ENCODE results near the gene ZNF217. TPM values are rescaled to one million over a fixed set of nuclear protein-coding genes. Genes with fewer than 3 reads are reported as not detected.
A peak's percentile ranks its signal among the peaks of the same experiment; 100 is the strongest.

The ZNF217 gene
- total RNA-seq, 1 experiment from 2014 or later, result 210 TPM

- Histone ChIP-seq H3K27ac (ENCODE audit: low read length) (peak overlapping the region; percentile 100), H3K9me3 (ENCODE audit: control insufficient read depth, insufficient read depth, low read depth, low read length) (no peaks in the 10 kb centered on the region), H3K4me1 (ENCODE audit: control insufficient read depth, insufficient read depth, low read length) (peaks cover 59% of the 10 kb centered on the region), H3K27me3 (ENCODE audit: control insufficient read depth, insufficient read depth, low read length) (no peaks in the 10 kb centered on the region), H3K4me3 (ENCODE audit: low read depth in 2 of 2, low read length in 2 of 2) (peak overlapping the region; percentile 29 to 44), H3K36me3 (ENCODE audit: control insufficient read depth, insufficient read depth, low read length) (no peaks in the 10 kb centered on the region)
- TF ChIP-seq POLR2AphosphoS5 (IDR thresholded peaks at IDR 0.05; ENCODE audit: low read depth, low read length) (peak; percentile 83), TCF7L2 (IDR thresholded peaks at IDR 0.05; ENCODE audit: low read depth, low read length) (peak; percentile 99), SIN3A (IDR thresholded peaks at IDR 0.05; ENCODE audit: borderline replicate concordance, insufficient read depth, low read depth, low read length) (no peak)
- DNase-seq (ENCODE audit: low read depth, low spot score) (peak; percentile 97), ATAC-seq (peak; percentile 86)
- TSS peak; percentile 92 for BruUV-seq (replicated peaks)
- CTCF ChIA-PET, result interaction anchor here (0.7 kb wide), 1 partner anchor 10 kb away, joined by 3 read pairs; no protein-coding TSS in a partner anchor
- POLR2A ChIA-PET, result interaction anchor here (0.5 to 2.1 kb wide), 11 partner anchors 10 to 332 kb away, joined by 3 to 22 read pairs (median 4); partner anchors contain the start of gene ZNF217
- intact Hi-C loops (cut with micrococcal nuclease; ENCODE audit: unreplicated experiment), result no loop called here
- in situ Hi-C loops (cut with HindIII; ENCODE audit: low pct_unique_long_range_greater_than_20kb, low sequenced_read_pairs), result no loop called here
These were observed 16.1 kb upstream of the ZNF217 start for GRCh38 chr20:53609491-53610445.

- ChIA-PET POLR2A (interaction anchor here (0.5 to 2.1 kb wide), 6 partner anchors 9 to 289 kb away, joined by 3 to 22 read pairs (median 4); partner anchors contain the start of gene ZNF217), CTCF (interaction anchor here (0.7 kb wide), 1 partner anchor 9 kb away, joined by 3 read pairs; no protein-coding TSS in a partner anchor)
- Histone ChIP-seq H3K36me3 (ENCODE audit: control insufficient read depth, insufficient read depth, low read length) (no peaks in the 10 kb centered on the region), H3K27me3 (ENCODE audit: control insufficient read depth, insufficient read depth, low read length) (no peaks in the 10 kb centered on the region), H3K4me1 (ENCODE audit: control insufficient read depth, insufficient read depth, low read length) (peaks cover 54% of the 10 kb centered on the region), H3K9me3 (ENCODE audit: control insufficient read depth, insufficient read depth, low read depth, low read length) (no peaks in the 10 kb centered on the region), H3K4me3 (ENCODE audit: low read depth in 2 of 2, low read length in 2 of 2) (peak overlapping the region; percentile 29 to 44), H3K27ac (ENCODE audit: low read length) (peak overlapping the region; percentile 100)
- DNase-seq (ENCODE audit: low read depth, low spot score), result no peak
- intact Hi-C loops (cut with micrococcal nuclease; ENCODE audit: unreplicated experiment) (no loop called here), in situ Hi-C loops (cut with HindIII; ENCODE audit: low pct_unique_long_range_greater_than_20kb, low sequenced_read_pairs) (no loop called here)
- TF ChIP-seq REST (IDR thresholded peaks at IDR 0.05; ENCODE audit: insufficient read depth in 1 of 2, low read depth in 2 of 2, low read length in 1 of 2) (no peak), SIN3A (IDR thresholded peaks at IDR 0.05; ENCODE audit: borderline replicate concordance, insufficient read depth, low read depth, low read length) (no peak), TCF7L2 (IDR thresholded peaks at IDR 0.05; ENCODE audit: low read depth, low read length) (no peak)
- no peak for ATAC-seq
- no TSS peak for BruUV-seq (replicated peaks)
These were observed 15.1 kb upstream of the ZNF217 start for GRCh38 chr20:53608456-53609452.

- ChIA-PET POLR2A (no interaction called here), CTCF (no interaction called here)
- in situ Hi-C loops (cut with HindIII; ENCODE audit: low pct_unique_long_range_greater_than_20kb, low sequenced_read_pairs) (no loop called here), intact Hi-C loops (cut with micrococcal nuclease; ENCODE audit: unreplicated experiment) (no loop called here)
- DNase-seq (ENCODE audit: low read depth, low spot score) (no peak), ATAC-seq (no peak)
- Histone ChIP-seq H3K27me3 (ENCODE audit: control insufficient read depth, insufficient read depth, low read length) (no peaks in the 10 kb centered on the region), H3K4me3 (ENCODE audit: low read depth in 2 of 2, low read length in 2 of 2) (no peak overlapping the region), H3K4me1 (ENCODE audit: control insufficient read depth, insufficient read depth, low read length) (peaks cover 48% of the 10 kb centered on the region), H3K27ac (ENCODE audit: low read length) (peak overlapping the region; percentile 100), H3K9me3 (ENCODE audit: control insufficient read depth, insufficient read depth, low read depth, low read length) (no peaks in the 10 kb centered on the region), H3K36me3 (ENCODE audit: control insufficient read depth, insufficient read depth, low read length) (no peaks in the 10 kb centered on the region)
- BruUV-seq (replicated peaks), result no TSS peak
- TF ChIP-seq CTCF (IDR thresholded peaks at IDR 0.05), result no peak
- no peak for TF ChIP-seq TCF7L2 (IDR thresholded peaks at IDR 0.05; ENCODE audit: low read depth, low read length)
- TF ChIP-seq REST (IDR thresholded peaks at IDR 0.05; ENCODE audit: insufficient read depth in 1 of 2, low read depth in 2 of 2, low read length in 1 of 2), result no peak
- no peak for TF ChIP-seq SIN3A (IDR thresholded peaks at IDR 0.05; ENCODE audit: borderline replicate concordance, insufficient read depth, low read depth, low read length)
- no peak for TF ChIP-seq POLR2AphosphoS5 (IDR thresholded peaks at IDR 0.05; ENCODE audit: low read depth, low read length)
These were observed 14.4 kb upstream of the ZNF217 start for GRCh38 chr20:53608071-53608455.
